Measurements from ENCODE around the gene ZNF169.
"Not testable (repeated sequence)": the region's sequence is repeated elsewhere in the genome, so short reads cannot be mapped to it uniquely, and the experiment has no call there.

The ZNF169 gene

DNA sequence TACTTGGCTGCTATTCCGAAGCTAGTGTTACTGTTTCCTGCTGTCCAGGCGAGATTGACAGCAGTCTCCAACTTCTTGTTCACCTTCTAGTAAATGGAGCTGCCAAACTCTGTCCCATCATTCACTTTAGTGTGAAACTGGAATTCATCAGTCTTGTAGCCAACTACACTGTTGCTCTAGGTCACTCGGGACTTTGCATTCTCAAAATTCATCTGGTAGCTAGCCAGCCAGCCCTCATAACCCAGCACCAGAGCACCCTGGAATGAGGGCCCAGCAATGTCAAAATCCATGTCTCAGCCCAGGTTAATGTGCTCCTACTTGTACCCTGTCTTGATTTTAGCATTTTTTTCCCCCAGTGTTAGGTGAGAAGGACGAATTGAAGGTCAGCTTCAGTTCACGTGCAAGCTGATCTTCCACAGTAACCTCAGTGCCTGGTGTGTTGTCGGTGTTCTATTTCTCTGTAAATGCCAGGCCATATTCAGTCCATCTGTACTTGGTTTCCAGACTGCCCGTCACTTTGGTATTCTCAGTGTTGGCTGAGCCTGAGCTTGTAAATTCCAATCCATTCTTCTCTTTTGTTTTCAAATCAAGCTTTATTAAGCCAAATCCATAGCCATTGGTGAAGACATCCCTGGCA lies 28.9 kb downstream of the ZNF169 start:
- DNase-seq = no peak

DNA sequence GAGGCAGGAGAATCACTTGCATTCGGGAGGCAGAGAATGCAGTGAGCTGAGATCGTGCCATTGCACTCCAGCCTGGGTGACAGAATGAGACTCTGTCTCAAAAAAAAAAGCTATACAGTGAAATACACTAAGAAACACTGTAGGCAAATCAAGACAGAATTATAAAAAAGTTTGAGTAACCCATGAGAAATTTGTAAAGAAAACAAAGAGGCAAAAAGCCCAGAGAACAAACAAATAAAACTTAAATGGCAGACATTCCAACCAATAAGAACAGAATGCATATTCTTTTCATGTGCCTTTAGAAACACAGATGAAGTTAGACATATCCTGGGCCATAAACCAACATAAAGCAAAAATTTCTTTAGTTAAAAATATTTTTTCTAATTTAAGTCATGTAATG lies 30.6 kb downstream of the ZNF169 start:
- DNase-seq = no peak

DNA sequence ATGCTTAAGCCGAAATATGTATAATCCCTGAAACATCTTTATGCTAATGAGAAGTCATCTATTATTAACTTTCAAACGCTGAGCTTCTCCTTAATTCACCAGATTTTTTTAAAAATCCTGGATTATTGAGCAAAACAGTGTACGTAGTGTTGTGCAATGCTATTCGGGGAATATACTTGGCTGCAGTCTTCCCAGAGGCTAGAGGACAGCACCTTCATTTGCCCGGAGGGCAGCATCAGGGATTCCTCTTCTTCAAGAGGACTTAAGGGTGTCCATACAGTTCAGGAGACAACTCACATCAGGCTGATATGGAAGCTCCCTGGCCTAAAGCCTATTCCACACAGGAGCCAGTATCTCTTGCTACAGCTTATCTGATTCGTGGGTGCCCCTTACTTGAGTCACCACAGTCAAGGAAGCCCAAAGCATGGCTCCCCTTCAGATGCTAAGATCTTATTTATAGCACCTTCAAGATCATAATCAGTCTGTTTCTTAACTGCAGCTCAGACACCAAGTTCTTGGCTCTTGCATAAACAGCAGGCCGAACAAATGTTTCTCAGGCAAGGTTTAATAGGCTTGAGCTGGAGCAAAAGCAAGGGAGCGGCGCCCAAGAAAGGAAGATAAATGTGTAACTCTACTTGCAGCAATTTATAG lies 40.0 kb downstream of the ZNF169 start:
- peak; percentile 56 for DNase-seq

DNA sequence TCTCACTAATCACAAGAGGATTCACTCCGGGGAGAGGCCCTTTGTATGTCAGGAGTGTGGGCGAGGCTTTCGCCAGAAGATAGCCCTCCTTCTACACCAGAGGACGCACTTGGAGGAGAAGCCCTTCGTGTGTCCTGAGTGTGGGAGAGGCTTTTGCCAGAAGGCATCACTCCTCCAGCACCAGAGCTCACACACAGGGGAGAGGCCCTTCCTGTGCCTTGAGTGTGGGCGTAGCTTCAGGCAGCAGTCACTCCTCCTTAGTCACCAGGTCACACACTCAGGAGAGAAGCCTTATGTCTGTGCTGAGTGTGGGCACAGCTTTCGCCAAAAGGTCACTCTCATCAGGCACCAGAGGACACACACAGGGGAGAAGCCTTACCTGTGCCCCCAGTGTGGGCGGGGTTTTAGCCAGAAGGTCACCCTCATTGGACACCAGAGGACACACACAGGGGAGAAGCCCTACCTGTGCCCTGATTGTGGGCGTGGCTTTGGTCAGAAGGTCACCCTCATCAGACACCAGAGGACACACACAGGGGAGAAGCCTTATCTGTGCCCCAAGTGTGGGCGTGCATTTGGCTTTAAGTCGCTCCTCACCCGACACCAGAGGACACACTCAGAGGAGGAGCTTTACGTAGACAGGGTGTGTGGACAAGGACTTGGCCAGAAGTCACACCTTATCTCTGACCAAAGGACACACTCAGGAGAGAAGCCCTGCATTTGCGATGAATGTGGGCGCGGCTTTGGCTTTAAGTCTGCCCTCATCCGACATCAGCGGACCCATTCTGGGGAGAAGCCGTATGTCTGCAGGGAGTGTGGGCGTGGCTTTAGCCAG lies 41.6 kb downstream of the ZNF169 start:
- peak; percentile 56 for DNase-seq

DNA sequence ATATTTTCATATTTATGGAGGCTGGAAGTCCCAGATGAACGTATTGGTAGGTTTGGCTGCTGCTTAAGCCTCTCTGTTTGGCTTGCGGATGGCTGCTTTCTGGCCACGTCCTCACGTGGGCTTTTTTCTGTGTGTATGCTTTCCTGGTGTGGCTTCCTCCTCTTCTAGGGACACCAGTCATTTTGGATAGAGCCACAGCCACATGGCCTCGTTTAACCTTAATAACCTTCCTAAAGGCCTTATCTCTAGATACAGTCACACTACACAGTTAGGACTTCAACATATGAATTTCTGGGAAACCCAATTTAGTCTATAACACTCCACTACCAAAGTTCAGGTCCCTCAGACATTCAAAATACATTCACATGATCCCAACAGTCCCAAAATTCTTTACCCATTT lies 42.5 kb downstream of the ZNF169 start:
- DNase-seq = peak; percentile 40

DNA sequence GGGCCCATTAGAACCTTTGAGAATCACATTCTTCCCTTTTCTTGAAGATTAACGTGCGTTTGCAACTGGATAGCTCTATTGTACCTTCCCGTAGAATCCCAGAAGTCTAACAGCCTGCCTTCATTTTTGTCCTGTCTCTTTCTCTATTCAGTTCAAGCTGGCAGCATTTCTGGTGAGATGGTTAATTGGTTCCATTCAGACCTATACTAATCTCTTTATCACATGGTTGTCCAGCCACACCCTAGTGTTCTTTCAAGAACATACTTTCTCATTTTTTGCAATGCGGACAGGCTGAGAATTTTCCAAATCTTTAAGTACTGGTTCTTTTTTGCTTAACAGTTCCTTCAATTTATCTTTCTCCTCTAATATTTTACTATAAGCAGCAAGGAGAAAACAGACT lies 43.3 kb downstream of the ZNF169 start:
- peak; percentile 57 for DNase-seq

DNA sequence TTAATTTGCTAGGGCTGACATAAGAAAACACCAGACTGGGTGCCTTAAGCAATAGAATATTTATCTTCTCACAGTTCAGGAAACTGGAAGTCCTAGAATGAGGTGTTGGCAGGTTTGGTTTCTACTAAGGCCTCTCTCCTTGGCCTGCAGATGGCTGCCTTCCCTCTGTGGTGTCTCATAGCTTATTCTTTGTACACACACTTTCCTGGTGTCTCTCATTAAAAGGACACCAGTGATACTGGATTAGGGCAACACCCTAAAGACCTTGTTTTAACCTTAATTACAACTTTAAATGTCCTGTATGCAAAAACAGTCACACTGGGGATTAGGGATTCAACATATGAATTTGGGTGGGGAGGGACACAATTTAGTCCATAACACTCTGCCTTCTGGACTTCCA lies 44.2 kb downstream of the ZNF169 start:
- DNase-seq = no peak

DNA sequence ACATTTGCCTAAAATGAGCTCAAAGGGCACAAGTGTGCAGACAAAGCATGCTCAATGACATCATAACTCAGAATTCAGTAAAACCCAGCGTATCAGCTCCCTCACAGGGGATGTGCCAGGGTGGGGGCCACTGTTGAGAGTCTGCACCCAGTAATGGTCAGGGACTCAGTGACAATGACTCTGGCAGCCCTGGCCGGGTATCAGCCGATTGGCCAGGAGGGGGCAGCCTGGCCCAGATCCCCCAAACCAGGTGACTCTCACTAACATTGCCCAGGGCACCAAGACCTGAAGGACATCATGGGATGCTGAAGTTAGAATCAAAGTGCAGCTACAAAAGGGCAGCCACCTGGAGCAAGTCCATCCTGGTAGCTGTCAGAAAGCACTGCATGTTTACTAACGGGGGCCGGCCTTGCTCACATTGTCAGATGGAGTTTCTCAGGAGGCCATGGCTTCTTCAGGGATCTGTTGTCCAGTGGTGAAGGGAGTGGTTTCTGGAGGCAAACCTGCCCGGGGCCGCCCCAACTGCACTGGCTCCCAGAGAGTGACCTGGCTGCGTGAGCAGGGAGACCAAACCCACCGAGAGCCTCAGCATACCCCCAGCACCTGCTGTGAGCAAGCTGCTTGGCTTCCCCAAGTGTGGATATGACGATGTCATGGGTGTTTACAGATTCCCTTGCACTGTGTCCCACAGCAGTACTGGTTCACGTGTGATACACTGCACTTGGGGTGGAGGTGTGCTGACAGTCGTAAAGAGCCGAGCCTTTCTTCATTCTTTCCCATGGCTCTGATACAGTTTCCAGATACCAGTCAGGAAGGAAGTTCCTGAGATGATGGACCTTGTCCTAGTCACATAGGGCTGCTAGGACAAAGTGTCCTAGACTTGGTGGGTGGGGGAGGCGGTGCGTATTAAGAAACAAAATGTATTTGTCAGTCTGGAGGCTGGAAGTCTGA lies 56.2 kb downstream of the ZNF169 start:
- DNase-seq = not testable (repeated sequence)

DNA sequence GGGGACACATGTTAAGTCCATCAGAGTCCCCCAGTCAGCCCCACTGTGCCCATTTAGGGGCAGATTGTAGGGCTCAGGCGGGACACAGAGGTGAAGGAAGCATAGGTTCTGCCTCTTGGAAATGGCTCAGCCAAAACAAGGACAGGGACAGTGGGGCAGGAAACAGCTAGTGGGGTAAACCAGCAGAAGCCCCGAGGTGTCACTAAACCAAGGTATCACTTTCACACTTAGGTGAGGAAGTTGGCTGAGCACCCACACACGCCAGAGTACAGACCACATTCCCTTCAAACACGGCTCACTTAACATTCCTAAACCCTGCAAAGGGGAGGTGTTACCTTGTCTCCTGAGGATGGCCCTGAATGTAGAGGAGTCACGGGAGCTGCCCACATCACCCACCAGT lies 57.1 kb downstream of the ZNF169 start:
- not testable (repeated sequence) for DNase-seq

DNA sequence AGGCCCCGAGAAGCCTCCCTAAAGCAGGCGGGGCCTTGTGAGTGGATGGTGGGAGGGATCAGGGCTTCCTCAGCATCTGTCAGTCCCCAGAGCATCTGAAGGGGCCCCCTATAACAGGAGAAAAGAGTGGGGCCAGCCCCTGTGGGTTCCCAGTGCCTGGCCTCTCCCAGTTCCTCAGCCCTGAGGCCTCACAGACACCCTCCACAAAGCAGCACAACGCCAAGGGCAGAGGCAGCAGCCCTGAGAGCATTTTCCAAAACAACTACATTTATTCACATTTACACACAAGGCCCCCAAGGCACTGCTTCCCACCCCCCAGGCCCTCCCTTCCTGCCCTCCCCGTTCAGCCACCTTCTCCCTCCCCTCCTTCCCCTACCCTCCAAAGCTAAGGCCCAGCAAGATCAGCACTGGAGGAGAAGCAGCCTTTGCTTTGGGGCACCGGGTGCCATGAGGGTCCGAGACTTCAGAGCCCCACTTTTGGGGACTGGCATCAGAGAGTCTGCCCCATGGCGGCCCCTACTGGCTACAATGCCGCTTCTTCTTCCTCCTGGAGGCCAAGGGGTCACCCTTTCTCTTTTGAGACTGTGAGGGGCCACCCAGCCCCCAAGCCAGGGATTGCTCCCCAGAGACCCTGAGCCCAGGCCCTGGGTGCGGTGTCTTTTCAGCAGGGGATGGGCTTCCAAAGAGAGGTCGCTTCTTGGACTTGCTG lies 59.0 kb downstream of the ZNF169 start:
- not testable (repeated sequence) for DNase-seq

DNA sequence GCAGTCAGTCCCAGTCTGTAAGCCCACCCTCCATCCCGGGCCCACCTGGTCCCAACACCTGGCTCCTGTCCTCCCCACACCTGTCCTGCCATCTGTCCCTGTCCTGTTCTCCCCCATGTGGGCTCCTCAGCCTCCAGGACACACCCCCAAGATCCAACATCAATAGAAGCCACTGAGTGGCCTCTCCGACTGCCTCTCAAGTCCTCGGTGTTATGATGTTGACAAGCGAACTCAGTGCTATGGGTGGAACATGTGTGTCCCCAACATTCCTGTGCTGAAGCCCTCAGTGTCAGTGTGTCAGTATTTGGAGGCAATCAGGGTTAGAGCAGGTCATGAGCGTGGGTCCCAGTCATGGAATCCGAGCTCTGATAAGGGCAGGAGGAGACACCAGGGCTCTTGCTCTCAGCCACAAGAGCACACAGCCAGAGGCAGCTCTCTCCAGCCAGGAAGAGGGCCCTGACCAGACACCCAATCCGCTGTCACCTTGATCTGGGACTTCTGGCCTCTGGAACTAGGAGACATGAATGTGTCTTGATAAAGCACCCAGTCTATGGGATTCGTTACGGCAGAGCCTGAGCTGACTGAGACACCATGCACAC lies 63.3 kb downstream of the ZNF169 start:
- peak; percentile 9 for DNase-seq

DNA sequence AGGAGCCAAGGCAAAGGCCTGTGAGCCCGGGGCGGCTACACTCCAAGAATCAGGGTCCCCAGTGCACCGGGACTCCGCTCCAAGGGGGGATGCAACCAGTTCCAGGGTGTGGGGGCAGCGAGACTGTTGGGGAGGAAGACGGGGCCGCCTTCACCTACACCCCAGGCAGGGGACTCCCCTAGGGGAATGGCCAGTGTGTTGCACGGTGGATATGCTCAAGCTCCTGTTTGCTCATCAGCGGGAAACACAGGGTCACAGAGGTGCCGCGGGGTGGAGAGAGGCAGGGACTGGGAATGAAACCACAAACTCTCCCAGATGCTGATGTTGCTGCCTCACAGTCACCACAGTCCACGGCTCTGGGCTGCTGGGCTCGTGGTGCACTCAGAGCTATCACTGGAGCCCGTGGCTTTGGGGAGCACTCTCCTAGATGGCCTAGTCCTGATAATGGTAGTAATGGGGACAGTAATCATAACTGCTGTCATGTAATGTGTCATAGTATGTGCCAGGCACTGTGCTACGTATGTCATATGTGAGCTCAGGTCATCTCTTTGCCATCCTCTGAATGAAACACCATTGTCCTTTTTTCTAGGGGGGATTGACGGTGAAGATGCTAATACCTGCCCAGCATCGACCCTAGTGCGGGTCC lies 64.2 kb downstream of the ZNF169 start:
- not testable (repeated sequence) for DNase-seq

DNA sequence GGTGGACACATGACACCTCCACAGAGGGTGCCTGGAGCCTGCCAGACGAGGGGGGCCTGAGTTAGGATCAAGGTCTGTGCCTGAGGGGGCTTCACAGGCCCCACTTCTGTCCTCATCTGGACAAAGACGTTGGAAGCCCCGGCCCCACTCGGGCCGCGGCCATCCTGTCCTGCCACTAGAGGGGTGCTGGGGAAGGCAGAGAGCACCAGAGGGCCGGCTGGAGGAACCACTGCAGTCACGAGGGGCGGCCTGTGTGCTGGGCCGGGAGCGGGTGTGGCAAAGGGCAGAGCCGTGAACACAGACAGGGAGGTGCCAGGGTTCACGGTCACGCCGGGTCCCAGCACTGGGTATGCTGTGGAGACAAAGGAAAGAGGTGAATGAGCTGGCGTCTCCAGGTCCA lies 66.5 kb downstream of the ZNF169 start:
- peak; percentile 11 for DNase-seq

DNA sequence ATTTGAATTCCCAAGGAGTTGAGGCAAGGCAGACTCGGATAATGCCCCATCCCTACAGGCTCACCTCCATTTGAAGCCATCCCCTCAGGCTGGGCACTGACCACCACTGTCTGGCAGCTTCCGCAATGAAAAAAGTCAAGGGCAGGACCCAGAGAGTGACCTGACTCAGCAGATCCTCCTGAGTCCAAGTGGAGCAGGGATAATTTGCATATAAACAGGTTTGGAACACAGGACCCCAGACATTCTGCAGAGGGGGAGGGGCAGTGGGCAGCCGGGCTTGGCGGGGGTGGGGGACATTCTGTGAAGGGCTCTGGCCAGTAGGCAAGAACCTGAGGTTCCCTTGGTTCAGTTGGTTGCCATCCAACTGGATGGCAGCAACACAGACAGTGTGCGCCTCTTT lies 69.4 kb downstream of the ZNF169 start, which contains the start of gene NUTM2F:
TSS of gene NUTM2F (minus strand) at position 101 of the 400 bp plus-strand sequence. CDS start at position 80, 21 bp downstream.
- not testable (repeated sequence) for DNase-seq

DNA sequence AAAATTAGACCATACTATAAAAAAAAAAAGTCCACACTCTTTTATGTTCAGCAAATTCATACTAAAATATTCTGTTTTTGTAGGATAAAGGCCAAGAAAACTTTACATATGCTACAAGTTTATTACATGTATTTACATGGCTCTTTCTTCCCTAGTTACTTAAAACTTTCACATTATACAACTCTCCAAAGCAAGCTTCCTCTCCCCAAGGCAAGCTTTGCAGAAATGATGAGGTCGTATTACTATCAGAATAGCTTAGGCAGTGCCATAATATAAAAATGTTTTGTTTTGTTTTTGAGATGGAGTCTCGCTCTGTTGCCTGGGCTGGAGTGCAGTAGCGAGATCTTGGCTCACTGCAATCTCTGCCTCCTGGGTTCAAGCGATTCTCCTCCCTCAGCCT lies 77.3 kb downstream of the ZNF169 start:
- DNase-seq = not testable (repeated sequence)

DNA sequence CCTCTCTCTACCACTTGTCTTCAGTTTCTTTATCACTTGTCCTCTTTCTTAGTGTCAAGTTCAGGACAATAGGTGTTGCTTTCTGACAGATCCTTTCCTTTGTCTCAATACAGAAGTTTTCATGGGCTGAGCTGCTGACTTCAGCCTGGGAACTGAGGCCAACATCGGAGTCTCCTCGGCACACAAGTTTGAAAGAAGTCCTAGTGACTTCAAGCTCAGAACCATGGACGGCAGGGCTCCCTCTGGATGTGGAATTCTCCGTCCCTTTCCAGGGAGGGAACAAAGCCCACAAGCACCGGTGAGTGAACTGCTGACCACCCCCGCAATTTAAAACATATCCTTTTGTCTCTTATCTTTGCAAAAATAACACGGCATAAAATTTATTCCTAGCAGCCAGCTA lies 79.6 kb downstream of the ZNF169 start:
- not testable (repeated sequence) for DNase-seq

DNA sequence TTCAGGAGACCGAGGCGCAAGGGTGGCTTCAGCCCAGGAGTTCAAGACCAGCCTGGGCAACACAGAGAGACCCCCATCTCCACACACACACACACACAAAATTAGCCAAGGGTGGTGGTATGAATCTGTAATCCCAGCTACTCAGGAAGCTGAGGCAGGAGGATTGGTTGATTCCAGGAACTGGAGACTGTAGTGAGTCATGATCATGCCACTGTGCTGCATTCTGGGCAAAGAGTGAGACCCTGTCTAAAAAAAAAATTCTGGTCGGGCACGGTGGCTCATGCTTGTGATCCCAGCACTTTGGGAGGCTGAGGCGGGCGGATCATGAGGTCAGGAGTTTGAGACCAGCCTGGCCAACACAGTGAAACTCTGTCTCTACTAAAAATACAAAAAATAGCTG lies 80.6 kb downstream of the ZNF169 start:
- DNase-seq = not testable (repeated sequence)

DNA sequence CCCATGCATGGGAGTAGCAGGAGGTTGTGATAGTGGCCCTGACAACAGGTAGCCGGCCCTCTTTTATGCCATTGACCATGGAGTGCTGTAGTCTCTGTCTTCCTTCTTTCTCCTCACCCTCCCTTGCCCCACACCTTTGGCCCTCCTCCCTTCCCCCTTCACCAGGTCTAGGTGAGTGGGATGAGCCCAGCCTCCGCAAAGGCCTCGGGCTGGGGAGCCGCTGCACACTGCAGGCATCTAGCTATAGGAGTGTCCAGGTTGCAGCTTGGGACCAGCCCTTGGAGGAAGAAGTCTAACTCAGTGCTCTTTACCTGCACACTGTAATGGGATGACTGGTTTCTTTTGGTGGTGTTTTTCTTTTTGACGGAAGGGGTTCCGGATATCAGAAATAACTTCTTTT lies 81.7 kb downstream of the ZNF169 start:
- DNase-seq = not testable (repeated sequence)

DNA sequence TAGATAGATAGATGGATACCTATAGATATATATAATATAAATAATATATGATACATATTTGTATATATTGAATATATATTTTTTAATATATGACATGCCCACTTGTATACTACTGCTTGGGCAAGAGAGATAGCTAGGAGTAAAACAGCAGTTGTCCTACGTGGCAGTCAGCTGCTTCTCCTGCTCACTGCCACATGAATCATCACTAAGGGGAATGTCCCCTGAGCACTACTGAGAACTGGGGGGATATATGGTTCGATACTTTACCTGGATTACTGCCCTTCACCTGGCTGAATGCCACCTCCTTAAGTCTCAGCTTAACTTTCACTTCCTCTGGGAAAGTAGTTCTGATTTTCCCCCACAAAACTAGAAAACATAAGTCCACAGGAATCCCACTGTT lies 82.6 kb downstream of the ZNF169 start:
- not testable (repeated sequence) for DNase-seq

DNA sequence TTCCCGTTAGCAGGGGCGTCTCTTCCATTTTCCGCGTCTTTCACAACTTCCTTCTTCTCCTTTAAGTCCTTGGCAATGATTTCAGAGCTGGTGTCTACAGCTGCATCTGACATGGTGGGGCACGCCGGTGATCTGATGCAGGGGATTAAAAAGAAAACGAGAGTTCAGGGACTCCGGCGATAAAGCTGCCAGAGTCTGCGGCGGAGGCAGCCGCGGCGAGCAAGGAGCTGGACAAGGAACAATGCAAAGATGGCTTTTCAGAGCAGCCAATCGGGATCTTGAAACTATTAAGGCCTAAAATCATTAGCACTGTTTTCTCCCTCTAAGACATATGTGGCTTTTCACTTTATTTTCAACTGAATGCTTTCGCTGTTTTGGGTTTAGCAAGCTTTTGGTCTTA lies 88.4 kb downstream of the ZNF169 start:
- DNase-seq = not testable (repeated sequence)

DNA sequence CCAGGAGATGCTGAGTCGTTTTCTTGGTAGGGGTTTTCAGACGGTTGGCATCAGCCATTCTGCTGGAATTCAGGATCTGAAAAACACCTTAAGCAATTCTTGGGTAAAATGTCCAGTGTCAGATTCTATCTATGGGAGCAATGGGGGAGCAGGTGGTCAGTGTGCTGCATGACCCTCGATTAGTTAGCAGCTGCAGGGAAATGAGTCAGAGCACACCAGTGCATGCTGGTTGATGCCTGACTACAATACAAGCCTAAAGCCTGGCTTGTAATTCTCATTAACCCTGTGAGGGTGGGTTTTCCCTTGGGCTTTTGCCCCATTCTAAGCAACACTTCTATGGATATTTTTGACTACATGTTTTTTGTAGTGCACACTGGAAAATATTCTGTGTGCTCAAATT lies 89.7 kb downstream of the ZNF169 start:
- DNase-seq = not testable (repeated sequence)
